ENCODE results near the gene ECM2. TPM values are rescaled to one million over a fixed set of nuclear protein-coding genes. Genes with fewer than 3 reads are reported as not detected.

Gene ECM2
- total RNA-seq, 1 experiment from 2014 or later, result not detected

DNA sequence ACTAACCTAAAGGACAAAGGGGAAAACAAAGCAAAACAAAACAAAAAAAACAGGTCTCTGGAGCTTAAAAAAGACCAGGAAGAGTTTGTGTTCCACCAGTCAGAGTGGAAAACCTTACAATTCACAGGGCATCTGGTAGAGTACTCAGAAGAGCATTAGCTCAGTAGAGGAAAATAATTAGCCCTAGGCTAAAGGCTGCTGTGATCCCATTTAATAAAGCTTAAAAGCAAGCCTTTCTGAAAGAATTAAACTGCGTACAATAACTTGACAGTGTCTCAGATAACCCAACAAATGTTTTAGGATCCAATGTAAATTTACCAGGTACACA, 7.3 kb downstream of the ECM2 start:
- no CpG with 5 or more reads among the region's 1 CpG for WGBS (ENCODE audit: extremely low coverage, insufficient read length, low lambda C conversion rate)
- no peak overlapping the region for H3K27ac Mint-ChIP-seq
- no peak overlapping the region for H2AFZ ChIP-seq (ENCODE audit: low read length)
- no peak overlapping the region for H4K91ac ChIP-seq (ENCODE audit: insufficient read length, low read depth, low read length)
- no peak overlapping the region for H3K4me3 Mint-ChIP-seq
- no peaks in the 10 kb centered on the region for H3K9me3 Mint-ChIP-seq
- no peak overlapping the region for H3K9ac ChIP-seq (ENCODE audit: extremely low read depth, insufficient read length, low read length)
- H3K79me2 ChIP-seq (ENCODE audit: insufficient read depth, low read length), result no peaks in the 10 kb centered on the region
- H3K14ac ChIP-seq (ENCODE audit: insufficient read depth, low read length), result no peak overlapping the region
- TF ChIP-seq, protein P1, sequence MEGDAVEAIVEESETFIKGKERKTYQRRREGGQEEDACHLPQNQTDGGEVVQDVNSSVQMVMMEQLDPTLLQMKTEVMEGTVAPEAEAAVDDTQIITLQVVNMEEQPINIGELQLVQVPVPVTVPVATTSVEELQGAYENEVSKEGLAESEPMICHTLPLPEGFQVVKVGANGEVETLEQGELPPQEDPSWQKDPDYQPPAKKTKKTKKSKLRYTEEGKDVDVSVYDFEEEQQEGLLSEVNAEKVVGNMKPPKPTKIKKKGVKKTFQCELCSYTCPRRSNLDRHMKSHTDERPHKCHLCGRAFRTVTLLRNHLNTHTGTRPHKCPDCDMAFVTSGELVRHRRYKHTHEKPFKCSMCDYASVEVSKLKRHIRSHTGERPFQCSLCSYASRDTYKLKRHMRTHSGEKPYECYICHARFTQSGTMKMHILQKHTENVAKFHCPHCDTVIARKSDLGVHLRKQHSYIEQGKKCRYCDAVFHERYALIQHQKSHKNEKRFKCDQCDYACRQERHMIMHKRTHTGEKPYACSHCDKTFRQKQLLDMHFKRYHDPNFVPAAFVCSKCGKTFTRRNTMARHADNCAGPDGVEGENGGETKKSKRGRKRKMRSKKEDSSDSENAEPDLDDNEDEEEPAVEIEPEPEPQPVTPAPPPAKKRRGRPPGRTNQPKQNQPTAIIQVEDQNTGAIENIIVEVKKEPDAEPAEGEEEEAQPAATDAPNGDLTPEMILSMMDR (conservative IDR thresholded peaks at IDR 0.05), result no peak
- no peak overlapping the region for H3K4me2 ChIP-seq (ENCODE audit: insufficient read depth, insufficient read length, low read length)
- no peaks in the 10 kb centered on the region for H3K9me3 ChIP-seq (ENCODE audit: control insufficient read depth, low read depth, low read length)
- H3K27me3 ChIP-seq (ENCODE audit: insufficient read depth, low read length), result no peaks in the 10 kb centered on the region
- no peak for DNase-seq
- H4K5ac ChIP-seq (ENCODE audit: insufficient read length, low read depth, low read length), result no peak overlapping the region
- H3K18ac ChIP-seq (ENCODE audit: insufficient read length, low read depth, low read length), result no peak overlapping the region
- peaks cover 0 to 7% of the 10 kb centered on the region in 2 experiments; a peak in 1 of 4 replicates for H3K4me1 Mint-ChIP-seq
- no peak overlapping the region for H3K27ac ChIP-seq (ENCODE audit: insufficient read length, low read depth, low read length)
- no peaks in the 10 kb centered on the region for H3K23me2 ChIP-seq (ENCODE audit: insufficient read length, low read depth, low read length, poor library complexity, severe bottlenecking)
- H2BK120ac ChIP-seq (ENCODE audit: low read depth, low read length, poor library complexity, severe bottlenecking), result no peak overlapping the region
- H2BK12ac ChIP-seq (ENCODE audit: insufficient read length, low read depth, low read length), result no peak overlapping the region
- no peaks in the 10 kb centered on the region for H4K20me1 ChIP-seq (ENCODE audit: control insufficient read depth, insufficient read depth, insufficient read length)
- H2BK5ac ChIP-seq (ENCODE audit: insufficient read length, low read length), result no peak overlapping the region
- no peaks in the 10 kb centered on the region for H3K27me3 Mint-ChIP-seq (ENCODE audit: low read depth)
- H2BK20ac ChIP-seq (ENCODE audit: low read depth, low read length, poor library complexity, severe bottlenecking), result no peak overlapping the region
- no peaks in the 10 kb centered on the region for H3K36me3 Mint-ChIP-seq (ENCODE audit: insufficient read depth in 1 of 3, low read depth in 3 of 3)
- H3K4me1 ChIP-seq (ENCODE audit: insufficient read depth, low read length), result no peaks in the 10 kb centered on the region
- H2BK15ac ChIP-seq (ENCODE audit: low read depth, low read length), result no peak overlapping the region
- no peak overlapping the region for H3K4ac ChIP-seq (ENCODE audit: low read depth, low read length)
- H3K23ac ChIP-seq (ENCODE audit: insufficient read length, low read depth, low read length), result no peak overlapping the region
- H4K8ac ChIP-seq (replicated peaks; ENCODE audit: insufficient read length, low read depth, low read length), result no peak overlapping the region
- no peak overlapping the region for H3T11ph ChIP-seq (ENCODE audit: low read length)
- no peaks in the 10 kb centered on the region for H3K79me1 ChIP-seq (ENCODE audit: insufficient read depth, low read depth, low read length, poor library complexity, severe bottlenecking)
- H3K56ac ChIP-seq (ENCODE audit: insufficient read length, low read depth, low read length), result no peak overlapping the region
- no peak overlapping the region for H2AK5ac ChIP-seq (ENCODE audit: insufficient read length, low read length)
